Loucy (cell line): ENCODE data around the gene CNTFR.

ENCODE experiments used
- H2AFZ ChIP-seq: fragments of 200-600 bp; sonication (generic); 2 replicates; pipeline ENCODE4 v1.6.0; 2016; ENCODE audit warnings: antibody characterized with exemption, mild to moderate bottlenecking, low read length, moderate library complexity
- H3F3A ChIP-seq: fragments of 200-600 bp; 2 replicates; pipeline ENCODE4 v1.6.0; 2016; ENCODE audit warnings: antibody characterized with exemption, low read depth, mild to moderate bottlenecking
- H3K27me3 ChIP-seq: fragments of 200-600 bp; sonication (generic); 2 replicates; pipeline ENCODE4 v1.6.1; 2014; ENCODE audit warnings: low read length, mild to moderate bottlenecking; ENCODE audit not compliant: insufficient read depth, poor library complexity, severe bottlenecking
- H3K36me3 ChIP-seq: fragments of 200-600 bp; sonication (generic); 2 replicates; pipeline ENCODE4 v1.6.1; 2016; ENCODE audit warnings: low read length; ENCODE audit not compliant: insufficient read depth
- H3K4me1 ChIP-seq: fragments of 200-600 bp; sonication (generic); 2 replicates; pipeline ENCODE4 v1.5.1; 2014; ENCODE audit warnings: low read length, mild to moderate bottlenecking; ENCODE audit not compliant: insufficient read depth, poor library complexity, severe bottlenecking
- H3K4me2 ChIP-seq: fragments of 200-600 bp; sonication (generic); 2 replicates; pipeline ENCODE4 v1.6.0; 2014; ENCODE audit warnings: antibody characterized with exemption, low read length, low read depth, mild to moderate bottlenecking; ENCODE audit not compliant: poor library complexity, severe bottlenecking
- H3K4me3 ChIP-seq: fragments of 200-600 bp; sonication (generic); 2 replicates; pipeline ENCODE4 v1.5.1; 2014; ENCODE audit warnings: low read length, mild to moderate bottlenecking, mixed read lengths; ENCODE audit not compliant: poor library complexity, severe bottlenecking
- H3K79me2 ChIP-seq: fragments of 200-600 bp; sonication (generic); 2 replicates; pipeline ENCODE4 v1.6.1; 2014; ENCODE audit warnings: low read length; ENCODE audit not compliant: insufficient read depth
- H3K9ac ChIP-seq: fragments of 200-600 bp; sonication (generic); 2 replicates; pipeline ENCODE4 v1.6.0; 2014; ENCODE audit warnings: mild to moderate bottlenecking, low read depth, low read length, moderate library complexity; ENCODE audit not compliant: poor library complexity, severe bottlenecking
- H3K9me2 ChIP-seq: fragments of 200-600 bp; sonication (generic); replicated peaks from 2 replicates; pipeline ENCODE4 v1.6.1; 2016; ENCODE audit warnings: low read depth, low read length, mixed read lengths
- H3K9me3 ChIP-seq: fragments of 200-600 bp; sonication (generic); 2 replicates; pipeline ENCODE4 v1.6.1; 2014; ENCODE audit warnings: mild to moderate bottlenecking, antibody characterized with exemption, low read length, low read depth; ENCODE audit not compliant: insufficient read depth
- H4K20me1 ChIP-seq: fragments of 200-600 bp; sonication (generic); 2 replicates; pipeline ENCODE4 v1.6.0; 2014; ENCODE audit warnings: antibody characterized with exemption, low read length, mild to moderate bottlenecking; ENCODE audit not compliant: insufficient read depth, poor library complexity, severe bottlenecking
- CTCF ChIP-seq: fragments of 200-600 bp; sonication (generic); conservative IDR thresholded peaks from 2 replicates; pipeline ENCODE4 v1.5.1; 2014; ENCODE audit warnings: mild to moderate bottlenecking, antibody characterized with exemption, low read length
- EZH2phosphoT487 ChIP-seq: fragments of 200-600 bp; IDR thresholded peaks from 2 replicates; pipeline ENCODE4 v1.6.1; 2018; ENCODE audit warnings: antibody characterized with exemption, mild to moderate bottlenecking, moderate library complexity, borderline replicate concordance

The CNTFR gene

GRCh38 chr9:34584970-34585369 lies 4.6 kb downstream of the CNTFR start:
- Histone ChIP-seq H3K4me1 (peaks cover 16% of the 10 kb centered on the region), H3F3A (no peaks in the 10 kb centered on the region), H3K9me2 (no peaks in the 10 kb centered on the region), H3K4me3 (no peak overlapping the region), H3K79me2 (no peaks in the 10 kb centered on the region), H2AFZ (no peak overlapping the region), H3K9me3 (no peaks in the 10 kb centered on the region), H3K36me3 (no peaks in the 10 kb centered on the region), H3K27me3 (no peaks in the 10 kb centered on the region), H4K20me1 (no peaks in the 10 kb centered on the region), H3K9ac (no peak overlapping the region), H3K4me2 (peak overlapping the region; percentile 39)
- TF ChIP-seq EZH2phosphoT487 = no peak
- no peak for TF ChIP-seq CTCF

DNA sequence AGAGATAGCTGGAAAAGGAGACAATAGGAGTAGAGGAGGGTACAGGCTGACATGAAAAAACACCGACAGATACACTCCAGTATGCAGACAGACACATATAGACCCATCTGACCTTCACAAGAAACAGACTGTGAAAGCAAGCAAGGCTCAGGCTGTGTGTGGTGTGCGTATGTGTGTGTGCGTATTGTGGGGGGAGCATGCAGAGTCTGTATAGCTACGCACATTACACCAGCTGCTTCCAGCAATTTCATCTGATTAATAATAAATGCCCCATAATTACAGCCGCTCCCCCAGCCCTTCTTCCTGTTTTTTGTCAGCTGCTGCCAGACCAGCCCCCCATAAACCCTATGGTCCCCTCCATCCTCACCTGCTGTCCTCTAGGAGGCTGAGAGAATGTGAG lies 6.7 kb downstream of the CNTFR start:
- Histone ChIP-seq H3K4me3 (no peak overlapping the region), H3K9ac (no peak overlapping the region), H3K27me3 (no peaks in the 10 kb centered on the region), H3K9me2 (no peaks in the 10 kb centered on the region), H2AFZ (no peak overlapping the region), H3K9me3 (no peaks in the 10 kb centered on the region), H3K36me3 (no peaks in the 10 kb centered on the region), H3K4me1 (peaks cover 16% of the 10 kb centered on the region), H3F3A (no peaks in the 10 kb centered on the region), H3K4me2 (no peak overlapping the region), H3K79me2 (no peaks in the 10 kb centered on the region), H4K20me1 (no peaks in the 10 kb centered on the region)
- TF ChIP-seq CTCF (no peak), EZH2phosphoT487 (no peak)

GRCh38 chr9:34581318-34581717 lies 8.2 kb downstream of the CNTFR start:
- no peaks in the 10 kb centered on the region for H3K9me3 ChIP-seq
- no peak overlapping the region for H3K4me3 ChIP-seq
- TF ChIP-seq EZH2phosphoT487 (no peak), CTCF (no peak)
- H4K20me1 ChIP-seq = no peaks in the 10 kb centered on the region
- no peak overlapping the region for H3K9ac ChIP-seq
- no peak overlapping the region for H2AFZ ChIP-seq
- H3K4me1 ChIP-seq = peaks cover 16% of the 10 kb centered on the region
- H3K79me2 ChIP-seq = no peaks in the 10 kb centered on the region
- no peaks in the 10 kb centered on the region for H3K27me3 ChIP-seq
- no peaks in the 10 kb centered on the region for H3K9me2 ChIP-seq
- H3K4me2 ChIP-seq = no peak overlapping the region
- no peaks in the 10 kb centered on the region for H3K36me3 ChIP-seq
- no peaks in the 10 kb centered on the region for H3F3A ChIP-seq
